Occipital lobe (tissue), 2 donors: ENCODE results near the gene NUP54. TPM values are rescaled to one million over a fixed set of nuclear protein-coding genes. Genes with fewer than 3 reads are reported as not detected.

Experiments
- DNase-seq: peaks from one replicate; lab custom pipeline; 2025; lab: John Stamatoyannopoulos, UW
- total RNA-seq: library from RNA; depleted of rRNA; stranded (reverse); fragments of >200 nt; gene quantifications from one replicate; pipeline ENCODE4 v1.2.3, GENCODE V29; 2014

Gene NUP54
- total RNA-seq, 1 donor from 2014 or later: 162 TPM

- DNase-seq: peak; percentile 5
Observed at GRCh38 chr4:76074468-76074867, 73.7 kb downstream of the NUP54 start, which contains the start of gene ART3. ART3 (plus strand) TSS chr4:76074709; CDS start chr4:76075890, 1,181 bp downstream.

GRCh38 chr4:76072760-76073159, 75.4 kb downstream of the NUP54 start:
- no peak for DNase-seq

GRCh38 chr4:76067652-76068286, 80.4 kb downstream of the NUP54 start:
- DNase-seq: peak; percentile 19

GRCh38 chr4:76066546-76066945, 81.7 kb downstream of the NUP54 start:
- DNase-seq: no peak

Other genes with a start within 250 kb of the NUP54 start
- gene PPEF2, start 245.9 kb downstream of the NUP54 start, total RNA-seq: not detected
- gene NAAA, start 207.4 kb downstream of the NUP54 start, total RNA-seq: 21.4 TPM
- 38.4 TPM for gene SDAD1, start 157.5 kb downstream of the NUP54 start, total RNA-seq
- gene CXCL9, start 140.9 kb downstream of the NUP54 start, total RNA-seq: not detected
- gene CXCL10, start 124.9 kb downstream of the NUP54 start, total RNA-seq: 0.78 TPM
- gene CXCL11, start 112.3 kb downstream of the NUP54 start, total RNA-seq: not detected
- 0.78 TPM for gene ART3, start 73.7 kb downstream of the NUP54 start, total RNA-seq
- gene SCARB2, start 65.4 kb upstream of the NUP54 start, total RNA-seq: 223 TPM
- 3.9 TPM for gene FAM47E, start 103.3 kb upstream of the NUP54 start, total RNA-seq
- gene STBD1, start 158.3 kb upstream of the NUP54 start, total RNA-seq: 0.47 TPM